ENCODE measurements around the gene ACTR1A. TPM values are rescaled to one million over a fixed set of nuclear protein-coding genes. Genes with fewer than 3 reads are reported as not detected.

ACTR1A gene
- total RNA-seq, 1 experiment from 2014 or later = 147 TPM

DNA sequence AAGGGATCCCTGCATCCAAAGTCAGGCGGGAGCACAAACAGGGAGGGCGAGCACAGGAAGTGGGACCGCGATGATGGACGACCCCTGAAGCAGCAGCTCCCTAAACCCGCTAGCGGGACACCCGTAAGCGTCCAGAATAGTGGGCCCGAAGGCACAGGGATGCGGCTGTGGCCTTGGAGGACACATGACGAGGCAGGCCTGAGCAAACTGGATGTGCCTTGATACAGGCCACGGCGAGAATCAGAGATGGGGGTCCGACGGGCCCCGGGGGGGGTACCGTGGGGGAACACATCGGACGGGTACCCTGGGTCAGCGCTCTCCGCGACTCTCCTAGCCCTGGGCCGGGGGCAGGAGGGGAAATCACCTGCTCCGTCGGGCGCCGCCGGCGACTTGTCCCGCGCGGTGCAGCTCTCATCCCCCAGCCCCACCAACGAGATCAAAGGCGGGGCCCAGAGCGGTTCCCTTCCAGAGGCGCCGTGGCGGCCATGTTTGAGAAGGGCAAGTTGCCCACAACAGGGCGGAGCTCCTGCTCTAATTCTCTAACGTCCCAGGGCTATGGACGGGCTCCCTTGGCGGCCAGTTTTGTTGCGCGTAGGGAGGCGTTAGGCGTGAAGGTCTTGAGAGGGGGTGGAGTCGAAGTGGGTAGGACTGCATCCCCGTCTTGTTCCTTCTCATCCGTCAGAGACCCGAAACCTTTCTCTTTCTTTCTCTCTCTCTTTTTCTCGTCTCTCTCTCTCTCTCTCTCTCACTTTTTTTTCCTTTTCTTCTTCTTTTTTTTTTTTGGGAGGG lies 70.2 kb downstream of the ACTR1A start, which contains the start of gene CUEDC2:
Gene CUEDC2, minus strand, starts transcription at position 413 of the 789 bp plus-strand sequence. CDS start 7,386 bp downstream, outside the sequence.
- in situ Hi-C loops (cut with HindIII; ENCODE audit: low pct_unique_long_range_greater_than_20kb, low sequenced_read_pairs) (no loop called here), intact Hi-C loops (cut with micrococcal nuclease; ENCODE audit: unreplicated experiment) (loop anchor here (5.0 kb wide), 1 partner anchor 45 kb away; no protein-coding TSS in a partner anchor)
- Histone ChIP-seq H3K27ac (ENCODE audit: low read length) (peak within 1 kb of the TSS; percentile 97), H3K36me3 (ENCODE audit: control insufficient read depth, insufficient read depth, low read length) (no peaks in the 10 kb centered on the region; the same call in 1 of the 2 replicates), H3K9me3 (ENCODE audit: control insufficient read depth, insufficient read depth, low read depth, low read length) (no peaks in the 10 kb centered on the region), H3K27me3 (ENCODE audit: control insufficient read depth, insufficient read depth, low read length) (no peaks in the 10 kb centered on the region), H3K4me3 (ENCODE audit: low read depth in 2 of 2, low read length in 2 of 2) (peak within 1 kb of the TSS; percentile 88 to 98), H3K4me1 (ENCODE audit: control insufficient read depth, insufficient read depth, low read length) (peaks cover 14% of the 10 kb centered on the region)
- no TSS peak for BruUV-seq (replicated peaks)
- ATAC-seq (peak; percentile 96), DNase-seq (ENCODE audit: low read depth, low spot score) (peak; percentile 80)
- TF ChIP-seq SIN3A (IDR thresholded peaks at IDR 0.05; ENCODE audit: borderline replicate concordance, insufficient read depth, low read depth, low read length) = peak; percentile 83; the same call in 1 of the 2 replicates
- peak; percentile 92 for TF ChIP-seq POLR2AphosphoS5 (IDR thresholded peaks at IDR 0.05; ENCODE audit: low read depth, low read length)
- TF ChIP-seq, protein P1, sequence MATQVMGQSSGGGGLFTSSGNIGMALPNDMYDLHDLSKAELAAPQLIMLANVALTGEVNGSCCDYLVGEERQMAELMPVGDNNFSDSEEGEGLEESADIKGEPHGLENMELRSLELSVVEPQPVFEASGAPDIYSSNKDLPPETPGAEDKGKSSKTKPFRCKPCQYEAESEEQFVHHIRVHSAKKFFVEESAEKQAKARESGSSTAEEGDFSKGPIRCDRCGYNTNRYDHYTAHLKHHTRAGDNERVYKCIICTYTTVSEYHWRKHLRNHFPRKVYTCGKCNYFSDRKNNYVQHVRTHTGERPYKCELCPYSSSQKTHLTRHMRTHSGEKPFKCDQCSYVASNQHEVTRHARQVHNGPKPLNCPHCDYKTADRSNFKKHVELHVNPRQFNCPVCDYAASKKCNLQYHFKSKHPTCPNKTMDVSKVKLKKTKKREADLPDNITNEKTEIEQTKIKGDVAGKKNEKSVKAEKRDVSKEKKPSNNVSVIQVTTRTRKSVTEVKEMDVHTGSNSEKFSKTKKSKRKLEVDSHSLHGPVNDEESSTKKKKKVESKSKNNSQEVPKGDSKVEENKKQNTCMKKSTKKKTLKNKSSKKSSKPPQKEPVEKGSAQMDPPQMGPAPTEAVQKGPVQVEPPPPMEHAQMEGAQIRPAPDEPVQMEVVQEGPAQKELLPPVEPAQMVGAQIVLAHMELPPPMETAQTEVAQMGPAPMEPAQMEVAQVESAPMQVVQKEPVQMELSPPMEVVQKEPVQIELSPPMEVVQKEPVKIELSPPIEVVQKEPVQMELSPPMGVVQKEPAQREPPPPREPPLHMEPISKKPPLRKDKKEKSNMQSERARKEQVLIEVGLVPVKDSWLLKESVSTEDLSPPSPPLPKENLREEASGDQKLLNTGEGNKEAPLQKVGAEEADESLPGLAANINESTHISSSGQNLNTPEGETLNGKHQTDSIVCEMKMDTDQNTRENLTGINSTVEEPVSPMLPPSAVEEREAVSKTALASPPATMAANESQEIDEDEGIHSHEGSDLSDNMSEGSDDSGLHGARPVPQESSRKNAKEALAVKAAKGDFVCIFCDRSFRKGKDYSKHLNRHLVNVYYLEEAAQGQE (IDR thresholded peaks at IDR 0.05; ENCODE audit: insufficient read depth in 1 of 2, low read depth in 2 of 2, low read length in 1 of 2) = peak in 1 of 2 experiments; percentile 68; a peak in 1 of 4 replicates
- TF ChIP-seq, protein P2, sequence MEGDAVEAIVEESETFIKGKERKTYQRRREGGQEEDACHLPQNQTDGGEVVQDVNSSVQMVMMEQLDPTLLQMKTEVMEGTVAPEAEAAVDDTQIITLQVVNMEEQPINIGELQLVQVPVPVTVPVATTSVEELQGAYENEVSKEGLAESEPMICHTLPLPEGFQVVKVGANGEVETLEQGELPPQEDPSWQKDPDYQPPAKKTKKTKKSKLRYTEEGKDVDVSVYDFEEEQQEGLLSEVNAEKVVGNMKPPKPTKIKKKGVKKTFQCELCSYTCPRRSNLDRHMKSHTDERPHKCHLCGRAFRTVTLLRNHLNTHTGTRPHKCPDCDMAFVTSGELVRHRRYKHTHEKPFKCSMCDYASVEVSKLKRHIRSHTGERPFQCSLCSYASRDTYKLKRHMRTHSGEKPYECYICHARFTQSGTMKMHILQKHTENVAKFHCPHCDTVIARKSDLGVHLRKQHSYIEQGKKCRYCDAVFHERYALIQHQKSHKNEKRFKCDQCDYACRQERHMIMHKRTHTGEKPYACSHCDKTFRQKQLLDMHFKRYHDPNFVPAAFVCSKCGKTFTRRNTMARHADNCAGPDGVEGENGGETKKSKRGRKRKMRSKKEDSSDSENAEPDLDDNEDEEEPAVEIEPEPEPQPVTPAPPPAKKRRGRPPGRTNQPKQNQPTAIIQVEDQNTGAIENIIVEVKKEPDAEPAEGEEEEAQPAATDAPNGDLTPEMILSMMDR (IDR thresholded peaks at IDR 0.05) = no peak
- peak; percentile 100 for TF ChIP-seq TCF7L2 (IDR thresholded peaks at IDR 0.05; ENCODE audit: low read depth, low read length)
- CTCF ChIA-PET = interaction anchor here (0.6 to 1.4 kb wide), 6 partner anchors 10 to 263 kb away, joined by 3 to 7 read pairs (median 5); no protein-coding TSS in a partner anchor
- POLR2A ChIA-PET = interaction anchor here (0.5 to 0.7 kb wide), 5 partner anchors 10 to 1333 kb away, joined by 3 to 7 read pairs (median 5); no protein-coding TSS in a partner anchor

DNA sequence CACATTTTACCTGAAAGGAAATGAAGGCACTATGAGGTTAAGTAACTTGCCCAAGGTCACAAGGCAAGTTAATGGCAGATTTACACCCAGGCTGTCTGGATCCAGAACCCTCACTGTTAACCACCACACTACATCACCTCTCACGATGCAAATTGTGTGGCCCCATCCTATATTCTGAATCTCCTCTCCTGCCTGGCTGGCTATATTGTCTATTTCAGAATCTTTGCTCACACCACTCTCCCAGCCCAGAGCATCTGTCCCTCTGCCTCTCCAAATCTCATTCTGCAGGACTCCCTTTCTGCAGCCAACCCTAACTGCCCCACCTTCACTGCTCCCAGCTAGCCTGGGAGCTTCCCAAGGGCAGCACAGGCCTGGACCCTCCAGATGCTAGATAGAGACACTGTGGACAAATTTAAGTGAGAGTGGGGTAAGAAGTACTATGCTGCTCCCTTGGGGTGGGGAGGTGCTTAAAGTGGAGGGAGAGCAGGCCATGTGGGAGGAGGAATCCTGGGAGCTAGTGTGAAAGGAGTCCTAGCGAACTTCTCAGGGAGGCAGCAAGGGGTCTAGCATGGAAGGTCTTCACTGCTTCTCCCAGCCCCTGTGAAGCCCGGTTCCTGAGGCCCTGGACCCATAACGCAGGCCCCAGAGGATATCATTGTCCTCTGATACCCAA lies 70.9 kb downstream of the ACTR1A start:
- no peaks in the 10 kb centered on the region for H3K9me3 ChIP-seq (ENCODE audit: control insufficient read depth, insufficient read depth, low read depth, low read length)
- H3K27ac ChIP-seq (ENCODE audit: low read length) = peak overlapping the region; percentile 97
- no peaks in the 10 kb centered on the region for H3K27me3 ChIP-seq (ENCODE audit: control insufficient read depth, insufficient read depth, low read length)
- no peak for DNase-seq (ENCODE audit: low read depth, low spot score)
- TF ChIP-seq SIN3A (IDR thresholded peaks at IDR 0.05; ENCODE audit: borderline replicate concordance, insufficient read depth, low read depth, low read length) (no peak), TCF7L2 (IDR thresholded peaks at IDR 0.05; ENCODE audit: low read depth, low read length) (no peak), POLR2AphosphoS5 (IDR thresholded peaks at IDR 0.05; ENCODE audit: low read depth, low read length) (no peak)
- TF ChIP-seq, protein P1 (IDR thresholded peaks at IDR 0.05; ENCODE audit: insufficient read depth in 1 of 2, low read depth in 2 of 2, low read length in 1 of 2) = no peak
- TF ChIP-seq, protein P2 (IDR thresholded peaks at IDR 0.05) = no peak
- no peaks in the 10 kb centered on the region; the same call in 1 of the 2 replicates for H3K36me3 ChIP-seq (ENCODE audit: control insufficient read depth, insufficient read depth, low read length)
- BruUV-seq (replicated peaks) = no TSS peak
- peak; percentile 31 for ATAC-seq
- ChIA-PET POLR2A (no interaction called here), CTCF (interaction anchor here (1.0 to 1.4 kb wide), 2 partner anchors 9 to 79 kb away, joined by 4 to 7 read pairs; no protein-coding TSS in a partner anchor)
- H3K4me1 ChIP-seq (ENCODE audit: control insufficient read depth, insufficient read depth, low read length) = peaks cover 14% of the 10 kb centered on the region
- intact Hi-C loops (cut with micrococcal nuclease; ENCODE audit: unreplicated experiment) (loop anchor here (5.0 kb wide), 1 partner anchor 46 kb away; no protein-coding TSS in a partner anchor), in situ Hi-C loops (cut with HindIII; ENCODE audit: low pct_unique_long_range_greater_than_20kb, low sequenced_read_pairs) (no loop called here)
- peak overlapping the region; percentile 88 to 98 for H3K4me3 ChIP-seq (ENCODE audit: low read depth in 2 of 2, low read length in 2 of 2)

Data from Panc1 (cell line).